Urinary bladder (tissue), 4 donors: Measurements from ENCODE around the gene MAGEA6. TPM values are rescaled to one million over a fixed set of nuclear protein-coding genes. Genes with fewer than 3 reads are reported as not detected.
"Not testable (repeated sequence)": the region's sequence is repeated elsewhere in the genome, so short reads cannot be mapped to it uniquely, and the experiment has no call there.

Experiments
- DNase-seq: peaks from one replicate; pipeline ENCODE4 v3.0.0-alpha.2; 2015; ENCODE audit errors: extremely low spot score
- H3K27ac ChIP-seq: one replicate; pipeline ENCODE4 v1.5.1; 2013; ENCODE audit warnings: low read depth, mild to moderate bottlenecking, moderate library complexity
- H3K36me3 ChIP-seq: one replicate; pipeline ENCODE4 v1.6.1; 2013; ENCODE audit warnings: mild to moderate bottlenecking, moderate library complexity; ENCODE audit not compliant: insufficient read depth
- H3K4me1 ChIP-seq: one replicate; pipeline ENCODE4 v1.6.1; 2013; ENCODE audit warnings: mild to moderate bottlenecking, moderate library complexity; ENCODE audit not compliant: insufficient read depth
- H3K4me3 ChIP-seq: one replicate; pipeline ENCODE4 v1.5.1; 2013; ENCODE audit warnings: low read depth, low read length
- WGBS: extraction: QIAGEN DNeasy Blood & Tissue Kit; methylation state at CpG from one replicate; pipeline ENCODE4 v1.1.7; 2013; 5-methylcytosine and 5-hydroxymethylcytosine counted together
- polyA plus RNA-seq: library from polyadenylated mRNA; stranded (reverse); fragments of 200-250 nt; gene quantifications from one replicate; pipeline ENCODE4 v1.2.3, GENCODE V29; 2013
- total RNA-seq: library from RNA; depleted of rRNA; stranded (reverse); fragments of >200 nt; gene quantifications from one replicate; pipeline ENCODE4 v1.2.3, GENCODE V29; 2014
- donor health status: healthy with polysubstance abuse.
- donor health status: healthy.

The MAGEA6 gene
- total and polyA plus RNA-seq, 2 donors, result not detected

DNA sequence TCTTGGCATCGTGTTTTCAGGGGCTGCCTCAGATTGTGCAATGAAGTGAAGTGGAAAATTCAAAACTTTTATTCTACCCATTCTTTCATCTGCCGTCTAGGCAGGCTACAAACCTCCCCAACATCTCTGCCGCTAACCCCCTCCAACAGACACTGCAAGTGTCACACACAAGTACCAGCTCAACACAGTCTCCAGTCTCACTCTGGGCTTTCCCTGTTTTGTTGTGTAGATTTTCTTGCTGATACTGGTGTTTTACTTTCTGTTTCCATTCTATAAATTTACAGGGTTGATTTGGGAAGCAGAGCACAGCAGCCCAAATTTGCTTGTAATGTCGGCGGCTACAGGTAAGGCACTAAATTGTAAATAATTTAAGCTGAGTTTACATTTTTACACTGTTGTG lies 14.6 kb downstream of the MAGEA6 start:
- H3K4me1 ChIP-seq, H3K27ac ChIP-seq, H3K4me3 ChIP-seq, H3K36me3 ChIP-seq, DNase-seq: not testable (repeated sequence)
- WGBS, result no CpG with 5 or more reads among the region's 5 CpGs

GRCh38 chrX:152753686-152754650 lies 15.5 kb downstream of the MAGEA6 start, which contains the start of gene MAGEA2:
Gene MAGEA2, minus strand, starts transcription at chrX:152753842. Its CDS starts 2,479 bp downstream, at chrX:152751363.
- H3K4me3 ChIP-seq, H3K27ac ChIP-seq, DNase-seq, H3K36me3 ChIP-seq, H3K4me1 ChIP-seq: not testable (repeated sequence)
- no CpG with 5 or more reads among the region's 35 CpGs for WGBS

GRCh38 chrX:152738560-152738959 lies 30.9 kb downstream of the MAGEA6 start:
- no peak overlapping the region for H3K4me3 ChIP-seq
- WGBS, result 88% methylated on average over 5 of the region's 5 CpGs
- H3K27ac ChIP-seq, result no peak overlapping the region
- no peak for DNase-seq
- H3K4me1 ChIP-seq, result no peaks in the 10 kb centered on the region
- H3K36me3 ChIP-seq, result no peaks in the 10 kb centered on the region

- not testable (repeated sequence) for DNase-seq, H3K4me1 ChIP-seq, H3K36me3 ChIP-seq, H3K4me3 ChIP-seq, H3K27ac ChIP-seq
- 86% methylated on average over 12 of the region's 12 CpGs for WGBS
Observed at GRCh38 chrX:152736528-152736927, 33.0 kb downstream of the MAGEA6 start.

- 93% methylated on average over 12 of the region's 12 CpGs for WGBS
- no peak overlapping the region for H3K4me3 ChIP-seq
- no peak overlapping the region for H3K27ac ChIP-seq
- no peaks in the 10 kb centered on the region for H3K4me1 ChIP-seq
- H3K36me3 ChIP-seq, result no peaks in the 10 kb centered on the region
- DNase-seq, result no peak
Observed at GRCh38 chrX:152735860-152736511, 33.5 kb downstream of the MAGEA6 start.

GRCh38 chrX:152735101-152735500 lies 34.4 kb downstream of the MAGEA6 start:
- Histone ChIP-seq H3K27ac (no peak overlapping the region), H3K4me1 (no peaks in the 10 kb centered on the region), H3K36me3 (no peaks in the 10 kb centered on the region), H3K4me3 (no peak overlapping the region)
- DNase-seq, result no peak
- 83% methylated on average over 2 of the region's 2 CpGs for WGBS

DNA sequence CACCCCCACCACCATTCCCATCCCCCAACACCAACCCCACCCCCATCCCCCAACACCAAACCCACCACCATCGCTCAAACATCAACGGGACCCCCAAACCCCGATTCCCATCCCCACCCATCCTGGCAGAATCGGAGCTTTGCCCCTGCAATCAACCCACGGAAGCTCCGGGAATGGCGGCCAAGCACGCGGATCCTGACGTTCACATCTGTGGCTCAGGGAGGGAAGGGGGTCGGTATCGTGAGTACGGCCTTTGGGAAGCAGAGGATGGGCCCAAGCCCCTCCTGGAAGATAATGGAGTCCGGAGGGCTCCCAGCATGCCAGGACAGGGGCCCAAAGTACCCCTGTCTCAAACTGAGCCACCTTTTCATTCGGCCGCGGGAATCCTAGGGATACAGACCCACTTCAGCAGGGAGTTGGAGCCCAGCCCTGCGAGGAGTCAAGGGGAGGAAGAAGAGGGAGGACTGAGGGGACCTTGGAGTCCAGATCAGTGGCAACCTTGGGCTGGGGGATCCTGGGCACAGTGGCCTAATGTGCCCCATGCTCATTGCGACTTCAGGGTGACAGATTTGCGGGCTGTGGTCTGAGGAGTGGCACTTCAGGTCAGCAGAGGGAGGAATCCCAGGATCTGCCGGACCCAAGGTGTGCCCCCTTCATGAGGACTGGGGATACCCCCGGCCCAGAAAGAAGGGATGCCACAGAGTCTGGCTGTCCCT lies 35.2 kb downstream of the MAGEA6 start:
- WGBS, result 93% methylated on average over 20 of the region's 22 CpGs

GRCh38 chrX:152733261-152733975 lies 36.1 kb downstream of the MAGEA6 start, which contains the start of the genes CSAG1 and MAGEA12:
Gene CSAG1, minus strand, starts transcription at chrX:152733721. Its CDS starts 1,261 bp downstream, at chrX:152732460.
Gene MAGEA12, plus strand, starts transcription at chrX:152733757. Its CDS starts 2,405 bp downstream, at chrX:152736162.
- no peak within 1 kb of the TSS for H3K27ac ChIP-seq
- DNase-seq, result no peak
- H3K36me3 ChIP-seq, result no peaks in the 10 kb centered on the region
- no peaks in the 10 kb centered on the region for H3K4me1 ChIP-seq
- no peak within 1 kb of the TSS for H3K4me3 ChIP-seq
- WGBS, result 91% methylated on average over 19 of the region's 21 CpGs

More for the DNA sequence above, 35.2 kb downstream of the MAGEA6 start:
- H3K4me3 ChIP-seq, DNase-seq, H3K36me3 ChIP-seq, H3K4me1 ChIP-seq, H3K27ac ChIP-seq: not testable (repeated sequence)

DNA sequence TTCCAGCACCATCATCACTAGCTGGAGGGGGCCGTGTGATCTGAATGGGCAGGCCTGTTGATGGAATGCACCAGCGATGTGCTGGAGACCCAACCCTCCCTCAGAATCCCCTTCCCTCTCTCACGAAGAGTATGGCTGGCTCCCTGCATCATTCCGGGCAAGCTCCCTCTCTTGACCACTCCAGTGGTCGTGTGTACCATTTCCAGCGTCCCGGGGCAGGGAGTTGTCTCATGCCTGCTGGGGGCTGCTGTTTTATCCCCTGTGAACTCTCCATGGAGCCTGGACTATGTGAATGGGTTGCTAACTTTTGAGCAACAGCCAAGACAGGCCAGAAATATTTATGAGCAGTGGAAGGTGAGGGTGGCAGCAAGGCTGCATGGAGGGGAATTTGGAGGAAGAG lies 44.1 kb downstream of the MAGEA6 start:
- no peak for DNase-seq
- WGBS, result 71% methylated on average over 7 of the region's 7 CpGs
- Histone ChIP-seq H3K4me3 (no peak overlapping the region), H3K36me3 (no peaks in the 10 kb centered on the region), H3K27ac (no peak overlapping the region), H3K4me1 (no peaks in the 10 kb centered on the region)

Other genes with a start within 250 kb of the MAGEA6 start
- 1.5 TPM for gene GABRQ, start 131.8 kb downstream of the MAGEA6 start, total RNA-seq
- gene GABRQ, start 131.8 kb downstream of the MAGEA6 start, polyA plus RNA-seq, result 0.08 TPM
- not detected for gene MAGEA3, start 70.9 kb downstream of the MAGEA6 start, total RNA-seq
- not detected for gene MAGEA3, start 70.9 kb downstream of the MAGEA6 start, polyA plus RNA-seq
- gene CSAG2, start 60.4 kb downstream of the MAGEA6 start, total RNA-seq, result not detected
- not detected for gene CSAG2, start 60.4 kb downstream of the MAGEA6 start, polyA plus RNA-seq
- gene MAGEA2B, start 55.1 kb downstream of the MAGEA6 start, total RNA-seq, result not detected
- not detected for gene MAGEA2B, start 55.1 kb downstream of the MAGEA6 start, polyA plus RNA-seq
- not detected for gene CSAG1, start 36.0 kb downstream of the MAGEA6 start, total RNA-seq
- gene CSAG1, start 36.0 kb downstream of the MAGEA6 start, polyA plus RNA-seq, result not detected
- gene MAGEA12, start 35.9 kb downstream of the MAGEA6 start, total RNA-seq, result not detected
- gene MAGEA12, start 35.9 kb downstream of the MAGEA6 start, polyA plus RNA-seq, result not detected
- gene MAGEA2, start 15.8 kb downstream of the MAGEA6 start, total RNA-seq, result not detected
- not detected for gene MAGEA2, start 15.8 kb downstream of the MAGEA6 start, polyA plus RNA-seq
- not detected for gene CSAG3, start 10.5 kb downstream of the MAGEA6 start, total RNA-seq
- not detected for gene CSAG3, start 10.5 kb downstream of the MAGEA6 start, polyA plus RNA-seq
- gene CETN2, start 61.1 kb upstream of the MAGEA6 start, total RNA-seq, result 38.3 TPM
- gene CETN2, start 61.1 kb upstream of the MAGEA6 start, polyA plus RNA-seq, result 44.1 TPM
- gene NSDHL, start 61.4 kb upstream of the MAGEA6 start, total RNA-seq, result 6.2 TPM
- 15.5 TPM for gene NSDHL, start 61.4 kb upstream of the MAGEA6 start, polyA plus RNA-seq
- gene ZNF185, start 128.4 kb upstream of the MAGEA6 start, total RNA-seq, result 9.7 TPM
- gene ZNF185, start 128.4 kb upstream of the MAGEA6 start, polyA plus RNA-seq, result 5.3 TPM
- not detected for gene PNMA5, start 224.4 kb upstream of the MAGEA6 start, total RNA-seq
- 0.04 TPM for gene PNMA5, start 224.4 kb upstream of the MAGEA6 start, polyA plus RNA-seq